Measurements from ENCODE around the gene IL13. TPM values are rescaled to one million over a fixed set of nuclear protein-coding genes. Genes with fewer than 3 reads are reported as not detected.
"Not testable (repeated sequence)": the region's sequence is repeated elsewhere in the genome, so short reads cannot be mapped to it uniquely, and the experiment has no call there.

Gene IL13
- total RNA-seq, 1 donor from 2014 or later = not detected

- TF ChIP-seq CTCF (IDR thresholded peaks at IDR 0.05; ENCODE audit: unreplicated experiment) = no peak
- Mint-ChIP-seq H3K27ac (no peak overlapping the region), H3K36me3 (ENCODE audit: insufficient read depth) (peaks cover 26% of the 10 kb centered on the region), H3K9me3 (ENCODE audit: low read depth) (no peaks in the 10 kb centered on the region), H3K4me3 (ENCODE audit: low read depth) (no peak overlapping the region), H3K27me3 (no peaks in the 10 kb centered on the region), H3K4me1 (ENCODE audit: low read depth) (peaks cover 14% of the 10 kb centered on the region)
- DNase-seq (ENCODE audit: low spot score, unreplicated experiment) = no peak
Observed at GRCh38 chr5:132627470-132627869, 30.5 kb upstream of the IL13 start.

- no peak for DNase-seq (ENCODE audit: low spot score, unreplicated experiment)
Observed at GRCh38 chr5:132628814-132629213, 29.2 kb upstream of the IL13 start.

DNA sequence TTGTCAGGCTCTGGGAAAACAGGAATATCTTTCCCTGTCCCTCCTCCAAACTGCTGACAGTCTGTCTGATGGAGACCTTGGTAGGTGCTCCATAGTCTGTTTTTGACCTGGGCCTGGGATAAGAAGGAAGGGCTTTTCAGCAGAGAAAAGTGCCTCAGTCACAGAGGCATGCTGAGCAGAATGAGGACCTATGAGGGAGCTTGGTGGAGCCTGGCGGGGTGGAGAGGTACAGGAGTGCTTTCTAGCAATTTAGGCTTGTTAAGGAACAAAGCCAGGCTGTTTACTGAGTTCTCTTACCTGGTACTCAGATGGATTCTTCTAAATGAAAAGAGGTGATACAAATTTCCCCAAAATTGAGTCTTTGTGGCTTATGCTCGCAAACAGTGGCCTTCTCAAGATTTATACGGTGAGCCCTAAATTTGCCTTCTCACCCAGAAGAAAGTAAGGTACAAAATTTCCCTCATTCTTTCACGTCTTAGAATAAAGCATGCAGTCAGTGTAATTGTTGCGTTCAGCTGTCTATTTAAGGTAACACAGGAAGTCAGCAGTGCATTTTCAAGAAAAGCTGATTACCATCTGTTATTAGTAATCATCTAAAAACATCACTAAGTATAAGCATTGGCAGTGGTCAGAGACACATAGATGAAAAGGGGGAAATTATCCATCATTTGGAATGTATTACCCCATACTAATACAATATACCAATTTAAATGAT is 28.6 kb upstream of the IL13 start:
- no peaks in the 10 kb centered on the region for H3K27me3 Mint-ChIP-seq
- no peak overlapping the region for H3K4me3 Mint-ChIP-seq (ENCODE audit: low read depth)
- DNase-seq (ENCODE audit: low spot score, unreplicated experiment) = no peak
- TF ChIP-seq CTCF (IDR thresholded peaks at IDR 0.05; ENCODE audit: unreplicated experiment) = no peak
- H3K27ac Mint-ChIP-seq = no peak overlapping the region
- peaks cover 2% of the 10 kb centered on the region for H3K4me1 Mint-ChIP-seq (ENCODE audit: low read depth)
- H3K9me3 Mint-ChIP-seq (ENCODE audit: low read depth) = no peaks in the 10 kb centered on the region
- H3K36me3 Mint-ChIP-seq (ENCODE audit: insufficient read depth) = peaks cover 18% of the 10 kb centered on the region

More at GRCh38 chr5:132628814-132629213, 29.2 kb upstream of the IL13 start:
- Mint-ChIP-seq H3K9me3 (ENCODE audit: low read depth) (no peaks in the 10 kb centered on the region), H3K4me3 (ENCODE audit: low read depth) (no peak overlapping the region), H3K27ac (no peak overlapping the region), H3K4me1 (ENCODE audit: low read depth) (peaks cover 2% of the 10 kb centered on the region), H3K27me3 (no peaks in the 10 kb centered on the region), H3K36me3 (ENCODE audit: insufficient read depth) (peaks cover 21% of the 10 kb centered on the region)
- TF ChIP-seq CTCF (IDR thresholded peaks at IDR 0.05; ENCODE audit: unreplicated experiment) = no peak

DNA sequence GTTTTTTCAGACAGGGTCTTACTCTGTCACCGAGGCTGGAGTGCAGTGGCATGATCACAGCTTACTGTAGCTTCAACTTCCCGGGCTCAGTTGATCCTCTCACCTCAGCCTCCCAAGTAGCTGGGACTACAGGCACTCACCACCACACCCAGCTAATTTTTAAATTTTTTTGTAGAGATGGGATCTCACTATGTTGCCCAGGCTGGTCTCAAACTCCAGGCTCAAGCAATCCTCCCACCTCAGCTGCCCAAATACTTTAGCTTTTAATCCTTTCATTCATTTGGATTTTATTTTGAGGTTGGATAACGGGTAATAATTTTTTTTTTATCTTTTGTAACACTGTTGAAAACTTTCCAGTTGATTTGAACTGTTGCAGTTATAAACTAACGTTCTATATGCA is 24.4 kb upstream of the IL13 start:
- H3K27me3 Mint-ChIP-seq; H3K9me3 Mint-ChIP-seq (ENCODE audit: low read depth); H3K4me1 Mint-ChIP-seq (ENCODE audit: low read depth); DNase-seq (ENCODE audit: low spot score, unreplicated experiment); H3K27ac Mint-ChIP-seq; H3K4me3 Mint-ChIP-seq (ENCODE audit: low read depth): not testable (repeated sequence)
- peaks cover 17% of the 10 kb centered on the region for H3K36me3 Mint-ChIP-seq (ENCODE audit: insufficient read depth)

- DNase-seq (ENCODE audit: low spot score, unreplicated experiment) = no peak
- Mint-ChIP-seq H3K4me3 (ENCODE audit: low read depth) (no peak overlapping the region), H3K27ac (no peak overlapping the region), H3K9me3 (ENCODE audit: low read depth) (no peaks in the 10 kb centered on the region), H3K27me3 (no peaks in the 10 kb centered on the region), H3K4me1 (ENCODE audit: low read depth) (no peaks in the 10 kb centered on the region), H3K36me3 (ENCODE audit: insufficient read depth) (peaks cover 19% of the 10 kb centered on the region)
- TF ChIP-seq CTCF (IDR thresholded peaks at IDR 0.05; ENCODE audit: unreplicated experiment) = no peak
Observed at GRCh38 chr5:132635873-132636272, 22.1 kb upstream of the IL13 start.

DNA sequence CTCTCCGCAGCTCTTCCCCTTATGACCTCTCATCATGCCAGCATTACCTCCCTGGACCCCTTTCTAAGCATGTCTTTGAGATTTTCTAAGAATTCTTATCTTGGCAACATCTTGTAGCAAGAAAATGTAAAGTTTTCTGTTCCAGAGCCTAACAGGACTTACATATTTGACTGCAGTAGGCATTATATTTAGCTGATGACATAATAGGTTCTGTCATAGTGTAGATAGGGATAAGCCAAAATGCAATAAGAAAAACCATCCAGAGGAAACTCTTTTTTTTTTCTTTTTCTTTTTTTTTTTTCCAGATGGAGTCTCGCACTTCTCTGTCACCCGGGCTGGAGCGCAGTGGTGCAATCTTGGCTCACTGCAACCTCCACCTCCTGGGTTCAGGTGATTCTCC is 20.7 kb upstream of the IL13 start:
- Mint-ChIP-seq H3K27ac (peak overlapping the region; percentile 67), H3K9me3 (ENCODE audit: low read depth) (no peaks in the 10 kb centered on the region), H3K4me1 (ENCODE audit: low read depth) (no peaks in the 10 kb centered on the region), H3K27me3 (no peaks in the 10 kb centered on the region), H3K4me3 (ENCODE audit: low read depth) (no peak overlapping the region), H3K36me3 (ENCODE audit: insufficient read depth) (peaks cover 20% of the 10 kb centered on the region)
- no peak for DNase-seq (ENCODE audit: low spot score, unreplicated experiment)
- TF ChIP-seq CTCF (IDR thresholded peaks at IDR 0.05; ENCODE audit: unreplicated experiment) = no peak
